ENCODE measurements around the gene TCEAL9.

DNA sequence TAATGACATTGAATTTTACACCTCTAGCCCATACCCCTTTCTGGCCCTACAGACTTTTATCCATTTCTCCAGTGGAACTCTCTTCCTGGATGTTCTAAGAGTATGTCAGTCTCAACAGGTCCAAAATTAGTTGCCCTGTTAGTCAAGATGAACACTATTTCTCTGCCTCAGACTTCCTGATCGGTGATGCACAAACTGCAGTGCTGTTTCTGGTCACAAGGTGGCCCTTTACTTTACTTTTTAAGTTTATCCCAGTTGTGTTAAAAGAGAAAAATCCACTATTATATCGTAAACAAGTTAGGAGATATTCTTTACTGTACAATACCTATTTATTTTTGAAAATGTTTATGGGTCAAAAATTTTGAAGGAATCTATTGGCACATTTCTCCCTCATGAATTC, 13.2 kb upstream of the TCEAL9 start:
- TF ChIP-seq, protein P1, sequence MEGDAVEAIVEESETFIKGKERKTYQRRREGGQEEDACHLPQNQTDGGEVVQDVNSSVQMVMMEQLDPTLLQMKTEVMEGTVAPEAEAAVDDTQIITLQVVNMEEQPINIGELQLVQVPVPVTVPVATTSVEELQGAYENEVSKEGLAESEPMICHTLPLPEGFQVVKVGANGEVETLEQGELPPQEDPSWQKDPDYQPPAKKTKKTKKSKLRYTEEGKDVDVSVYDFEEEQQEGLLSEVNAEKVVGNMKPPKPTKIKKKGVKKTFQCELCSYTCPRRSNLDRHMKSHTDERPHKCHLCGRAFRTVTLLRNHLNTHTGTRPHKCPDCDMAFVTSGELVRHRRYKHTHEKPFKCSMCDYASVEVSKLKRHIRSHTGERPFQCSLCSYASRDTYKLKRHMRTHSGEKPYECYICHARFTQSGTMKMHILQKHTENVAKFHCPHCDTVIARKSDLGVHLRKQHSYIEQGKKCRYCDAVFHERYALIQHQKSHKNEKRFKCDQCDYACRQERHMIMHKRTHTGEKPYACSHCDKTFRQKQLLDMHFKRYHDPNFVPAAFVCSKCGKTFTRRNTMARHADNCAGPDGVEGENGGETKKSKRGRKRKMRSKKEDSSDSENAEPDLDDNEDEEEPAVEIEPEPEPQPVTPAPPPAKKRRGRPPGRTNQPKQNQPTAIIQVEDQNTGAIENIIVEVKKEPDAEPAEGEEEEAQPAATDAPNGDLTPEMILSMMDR (IDR thresholded peaks at IDR 0.05), result peak; percentile 33 to 70 (median 64)
- no peak for TF ChIP-seq POLR2A (IDR thresholded peaks at IDR 0.05)
